HepG2 (cell line): ENCODE data around the gene PTPRO. TPM values are rescaled to one million over a fixed set of nuclear protein-coding genes. Genes with fewer than 3 reads are reported as not detected.

Experiments used
- ATAC-seq: fragments of 200-7000 bp; cut with Tn5 transposase; 3 replicates; pipeline ENCODE4 v1.9.1; 2020; ENCODE audit warnings: mild to moderate bottlenecking, moderate library complexity
- BruUV-seq: library from RNA; stranded (reverse); fragments of 400-500 nt; replicated peaks from 2 replicates; lab custom pipeline; 2021; lab: Mats Ljungman, UMichigan
- CTCF ChIA-PET: fragments of 300-600 bp; formaldehyde crosslinking; extraction: SDS; loops from one replicate; lab custom pipeline; 2021; ENCODE audit warnings: low total read pairs, inconsistent platforms, low intra/inter-chr PET ratio; lab: Yijun Ruan, JAX
- POLR2A ChIA-PET: fragments of 350-600 bp; sonication (Branson Sonifier 250); formaldehyde crosslinking; loops from one replicate; lab custom pipeline; 2020; ENCODE audit warnings: antibody characterized with exemption, inconsistent platforms; lab: Yijun Ruan, JAX
- DNase-seq: peaks from one replicate; pipeline ENCODE4 v3.0.0-alpha.2; 2015; ENCODE audit warnings: low spot score
- FAIRE-seq: peaks from 3 replicates; lab custom pipeline; 2011; peaks lifted over from hg19 to GRCh38; lab: Jason Lieb, UNC
- H2AFZ ChIP-seq: one replicate; pipeline ENCODE4 v1.6.1; 2011; ENCODE audit warnings: low read length, inconsistent platforms
- H3K27ac ChIP-seq: fragments of 300-600 bp; 3 replicates; pipeline ENCODE4 v1.8.0; 2011; ENCODE audit warnings: mixed run types, mild to moderate bottlenecking, mixed read lengths, low read length, inconsistent platforms; ENCODE audit not compliant: insufficient read depth; ENCODE audit errors: extremely low read length
- H3K27me3 ChIP-seq, 2 experiments: fragments of 200-600 bp in 1 of 2; 2 replicates in 1 of 2; 3 replicates in 1 of 2; pipeline versions ENCODE4 v1.6.0 to v1.8.0; 2011; ENCODE audit warnings: low read length in 2 of 2, mild to moderate bottlenecking in 2 of 2, moderate library complexity in 2 of 2, inconsistent platforms in 1 of 2; ENCODE audit not compliant: insufficient read depth in 2 of 2, control insufficient read depth in 1 of 2
- H3K36me3 ChIP-seq, 2 experiments: fragments of 200-600 bp in 1 of 2; replicated peaks in 1 of 2; 2 replicates in 1 of 2; 3 replicates in 1 of 2; pipeline versions ENCODE4 v1.5.1 to v1.8.0; 2011; ENCODE audit warnings: low read length in 2 of 2, inconsistent platforms in 1 of 2; ENCODE audit not compliant: insufficient read depth in 2 of 2, control insufficient read depth in 1 of 2
- H3K4me1 ChIP-seq: 2 replicates; pipeline ENCODE4 v1.5.1; 2012; ENCODE audit warnings: low read length, inconsistent platforms; ENCODE audit not compliant: insufficient read depth
- H3K4me2 ChIP-seq: 2 replicates; pipeline ENCODE4 v1.6.0; 2011; ENCODE audit warnings: low read depth, low read length, inconsistent platforms
- H3K4me3 ChIP-seq, 3 experiments: fragments of 200-600 bp in 1 of 3; sonication (generic), shearing (Covaris generic) in 1 of 3; replicated peaks in 1 of 3; 2 replicates each; pipeline ENCODE4 v1.5.1; 2011 to 2016; ENCODE audit warnings: low read length in 3 of 3, inconsistent platforms in 2 of 3, low read depth in 2 of 3, mild to moderate bottlenecking in 2 of 3, control low read depth in 1 of 3, mixed read lengths in 1 of 3; ENCODE audit not compliant: insufficient read depth in 1 of 3
- H3K79me2 ChIP-seq: one replicate; pipeline ENCODE4 v1.6.1; 2011; ENCODE audit warnings: low read length, inconsistent platforms; ENCODE audit not compliant: insufficient read depth
- H3K9ac ChIP-seq: 2 replicates; pipeline ENCODE4 v1.6.0; 2011; ENCODE audit warnings: mild to moderate bottlenecking, low read depth, low read length, inconsistent platforms; ENCODE audit not compliant: insufficient read depth
- H3K9me3 ChIP-seq: 2 replicates; pipeline ENCODE4 v1.5.1; 2012; ENCODE audit warnings: mild to moderate bottlenecking, low read length
- H4K20me1 ChIP-seq: 2 replicates; pipeline ENCODE4 v1.6.0; 2011; ENCODE audit warnings: inconsistent platforms, mild to moderate bottlenecking, low read length, moderate library complexity; ENCODE audit not compliant: insufficient read depth
- CEBPB ChIP-seq: IDR thresholded peaks from 2 replicates; pipeline ENCODE4 v1.6.1; 2011; ENCODE audit warnings: low read depth, low read length, improper control_type of control experiment, borderline replicate concordance
- CEBPG ChIP-seq: IDR thresholded peaks from 2 replicates; pipeline ENCODE4 v1.6.1; 2016
- IRF1 ChIP-seq: sonication (generic); formaldehyde crosslinking; IDR thresholded peaks from 2 replicates; pipeline ENCODE4 v1.4.0; 2020; ENCODE audit warnings: low read depth, mild to moderate bottlenecking, missing genetic modification reagents
- IRF2 ChIP-seq: IDR thresholded peaks from 2 replicates; pipeline ENCODE4 v1.6.1; 2018; ENCODE audit warnings: missing genetic modification reagents, missing compliant biosample characterization
- NCOA2 ChIP-seq: sonication (generic); formaldehyde crosslinking; IDR thresholded peaks from 2 replicates; pipeline ENCODE4 v1.8.0; 2022; ENCODE audit warnings: inconsistent platforms
- ZMYM2 ChIP-seq: sonication (generic); formaldehyde crosslinking; IDR thresholded peaks from 2 replicates; pipeline ENCODE4 v1.8.0; 2022; ENCODE audit warnings: mild to moderate bottlenecking, missing genetic modification reagents
- WGBS: methylation state at CpG from one replicate; pipeline ENCODE4 v1.1.6; 2017; ENCODE audit warnings: low lambda C conversion rate; 5-methylcytosine and 5-hydroxymethylcytosine counted together
- in situ Hi-C: cut with HindIII; loops from 2 replicates; pipeline ENCODE4 v1.10.0; 2017; ENCODE audit warnings: low pct_unique_long_range_greater_than_20kb; ENCODE audit not compliant: extremely low pct_ligation_motif_present
- intact Hi-C: fragments of 100-400 bp; cut with micrococcal nuclease; formaldehyde crosslinking; loops from one replicate; pipeline ENCODE4 v1.10.0; 2022; ENCODE audit not compliant: unreplicated experiment
- polyA plus RNA-seq, 8 experiments: library from polyadenylated mRNA; depleted of rRNA in 3 of 8; stranded (reverse) in 7 of 8; unstranded in 1 of 8; fragments of >200 nt; fragmentation: Illumina TruSeq in 4 of 8; extraction: Trizol in 4 of 8; gene quantifications; 2 replicates each; pipeline versions ENCODE4 v1.2.1 to v1.2.3, GENCODE V29; 2011 to 2016; ENCODE audit warnings: low read depth in 4 of 8, missing spikeins in 1 of 8, mixed read lengths in 1 of 8; ENCODE audit not compliant: insufficient read depth in 1 of 8
- total RNA-seq, 5 experiments: library from RNA; depleted of rRNA; stranded (reverse); fragments of >200 nt; fragmentation: Illumina TruSeq; extraction: Trizol; gene quantifications; 2 replicates each; pipeline ENCODE4 v1.2.3, GENCODE V29; 2016; ENCODE audit warnings: low read depth in 1 of 5

Gene PTPRO
- total and polyA plus RNA-seq, 2 of the 13 experiments (the other 11 are each of a cell fraction or from before 2014, with no cell fraction given) = 0.04 TPM; not detected in 1

- 15% methylated on average over 3 of the region's 3 CpGs for WGBS
- Histone ChIP-seq H3K36me3 (no peaks in the 10 kb centered on the region), H3K27ac (no peak overlapping the region), H2AFZ (peak overlapping the region; percentile 64), H3K9ac (no peak overlapping the region), H3K4me1 (0 out of 2 replicates have a peak, but pooled peaks cover 11% of the 10 kb centered on the region), H3K27me3 (peaks cover 0 to 6% of the 10 kb centered on the region in 2 experiments; a peak in 1 of 5 replicates), H4K20me1 (no peaks in the 10 kb centered on the region), H3K4me3 (peak overlapping the region; percentile 31 to 50 (median 31); a peak in 5 of 6 replicates), H3K4me2 (peak overlapping the region; percentile 65), H3K9me3 (no peaks in the 10 kb centered on the region), H3K79me2 (no peaks in the 10 kb centered on the region)
- ChIA-PET CTCF (interaction anchor here (2.6 to 3.3 kb wide), 2 partner anchors 50 to 322 kb away, joined by 7 to 17 read pairs; no protein-coding TSS in a partner anchor), POLR2A (no interaction called here)
- intact Hi-C loops (no loop called here), in situ Hi-C loops (loop anchor here (5.0 kb wide), 1 partner anchor 323 kb away; no protein-coding TSS in a partner anchor)
- 0 out of 2 replicates have a peak, but pooled peaks have one; percentile 49 for TF ChIP-seq IRF1 (CRISPR knock-in tag)
- TF ChIP-seq IRF2 (CRISPR knock-in tag) = peak; percentile 89; the same call in 1 of the 2 replicates
- TF ChIP-seq NCOA2 = no peak
- BruUV-seq = no TSS peak
- FAIRE-seq (no peak), DNase-seq (no peak), ATAC-seq (peak; percentile 44; the same call in 2 of the 3 replicates)
These were observed 212.0 kb downstream of the PTPRO start for GRCh38 chr12:15534322-15534721.

GRCh38 chr12:15534874-15535273 lies 212.6 kb downstream of the PTPRO start:
- intact Hi-C loops = no loop called here
- H3K9ac ChIP-seq = no peak overlapping the region
- BruUV-seq = no TSS peak
- no peaks in the 10 kb centered on the region for H3K79me2 ChIP-seq
- DNase-seq (no peak), FAIRE-seq (no peak), ATAC-seq (no peak)
- POLR2A ChIA-PET = no interaction called here
- peaks cover 0 to 6% of the 10 kb centered on the region in 2 experiments; a peak in 1 of 5 replicates for H3K27me3 ChIP-seq
- H3K36me3 ChIP-seq = no peaks in the 10 kb centered on the region
- no peaks in the 10 kb centered on the region for H4K20me1 ChIP-seq
- 0 out of 6 replicates have a peak overlapping the region, but pooled peaks of 1 of the 3 experiments have one; percentile 50 for H3K4me3 ChIP-seq
- 0 out of 2 replicates have a peak, but pooled peaks cover 11% of the 10 kb centered on the region for H3K4me1 ChIP-seq
- no peak overlapping the region for H2AFZ ChIP-seq
- H3K4me2 ChIP-seq = no peak overlapping the region; the same call in 1 of the 2 replicates
- TF ChIP-seq CEBPG = 0 out of 2 replicates have a peak, but pooled peaks have one; percentile 25
- peak; percentile 47; the same call in 1 of the 2 replicates for TF ChIP-seq CEBPB
- no peak for TF ChIP-seq ZMYM2 (CRISPR knock-in tag)
- TF ChIP-seq, all 625 proteins: peak for 2
- 67% methylated on average over 5 of the region's 5 CpGs for WGBS
- Histone ChIP-seq H3K9me3 (no peaks in the 10 kb centered on the region), H3K27ac (no peak overlapping the region)
- in situ Hi-C loops = loop anchor here (5.0 kb wide), 1 partner anchor 322 kb away; no protein-coding TSS in a partner anchor
- CTCF ChIA-PET = interaction anchor here (3.3 kb wide), 1 partner anchor 321 kb away, joined by 17 read pairs; no protein-coding TSS in a partner anchor
